GM21423 (cell line): Measurements from ENCODE around the gene SPATS2L.

Experiments used
- ATAC-seq: cut with Tn5 transposase; IDR thresholded peaks from one replicate; pipeline ENCODE4 v1.9.1; 2021; ENCODE audit warnings: mild to moderate bottlenecking, moderate library complexity; ENCODE audit not compliant: unreplicated experiment

SPATS2L gene

DNA sequence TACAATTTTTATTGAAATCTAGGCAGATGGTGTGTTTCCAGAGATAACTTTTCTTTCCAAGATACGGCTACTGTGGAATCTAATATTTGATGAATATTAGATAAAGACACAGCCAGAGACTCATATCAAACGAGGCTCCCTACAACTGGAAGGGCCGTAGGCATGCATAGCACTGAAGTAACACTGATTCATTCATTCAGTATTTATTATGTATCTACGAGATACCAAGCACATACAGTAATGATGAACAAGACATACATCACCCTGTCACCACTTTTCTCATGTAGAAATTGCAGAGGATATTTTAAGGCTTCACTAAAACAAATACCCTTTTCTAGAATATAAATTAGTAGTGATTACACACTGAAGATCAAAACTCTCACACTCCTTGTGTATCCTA lies 128.9 kb downstream of the SPATS2L start:
- ATAC-seq, result no peak

DNA sequence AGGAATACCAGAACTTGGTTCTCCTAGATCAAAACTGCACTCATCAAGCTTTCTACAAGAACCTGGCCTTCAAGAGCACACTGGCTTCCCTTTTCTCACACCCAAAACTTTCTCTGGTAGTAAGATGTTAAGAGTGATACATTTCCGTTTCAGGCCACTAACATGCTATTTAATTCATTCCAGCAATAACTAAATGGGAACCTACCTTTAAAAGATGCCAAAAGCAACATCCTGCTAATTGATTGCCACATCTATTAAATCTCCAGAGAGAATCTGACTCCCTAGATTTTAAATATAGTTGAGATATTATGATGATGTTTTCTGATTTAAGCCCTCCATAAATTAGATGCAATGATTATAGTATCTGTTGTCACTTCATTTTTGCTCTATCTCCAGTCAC lies 131.8 kb downstream of the SPATS2L start:
- no peak for ATAC-seq

DNA sequence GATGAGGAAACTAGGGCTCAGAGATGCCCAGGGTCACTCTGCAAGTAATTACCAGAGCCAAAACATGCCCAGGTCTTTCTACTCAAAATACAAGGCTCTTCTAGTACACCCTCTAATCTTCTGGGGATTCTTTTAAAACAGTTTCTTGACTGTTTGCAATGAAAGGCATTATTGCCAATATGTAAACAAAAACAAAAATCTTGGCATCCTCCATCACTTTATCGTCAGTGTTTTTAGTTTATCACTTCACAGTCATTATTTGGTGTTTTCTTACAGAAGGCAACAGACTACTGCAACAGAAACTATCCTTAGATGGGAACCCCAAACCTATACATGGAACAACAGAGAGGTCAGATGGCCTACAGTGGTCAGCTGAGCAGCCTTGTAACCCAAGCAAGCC lies 132.4 kb downstream of the SPATS2L start:
- ATAC-seq, result no peak

DNA sequence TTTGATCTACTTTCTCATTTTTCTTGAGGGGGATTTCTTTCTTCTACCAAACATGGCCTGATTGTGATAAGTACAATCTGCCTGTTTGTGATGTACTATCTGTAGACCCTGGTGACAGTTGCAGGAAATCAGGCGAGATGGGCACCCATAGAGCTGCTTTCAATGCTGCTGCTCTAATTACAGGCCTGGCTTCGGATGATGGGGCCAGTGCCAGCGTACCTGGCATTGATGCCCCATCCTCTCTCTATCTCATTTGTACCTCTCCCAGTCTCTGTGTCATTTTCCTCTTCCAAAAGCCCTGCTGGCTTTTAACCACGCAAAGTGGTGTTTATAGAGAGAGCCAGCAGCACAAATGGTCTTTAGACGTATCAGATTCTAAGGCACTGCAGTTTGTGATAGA lies 133.5 kb downstream of the SPATS2L start:
- no peak for ATAC-seq

DNA sequence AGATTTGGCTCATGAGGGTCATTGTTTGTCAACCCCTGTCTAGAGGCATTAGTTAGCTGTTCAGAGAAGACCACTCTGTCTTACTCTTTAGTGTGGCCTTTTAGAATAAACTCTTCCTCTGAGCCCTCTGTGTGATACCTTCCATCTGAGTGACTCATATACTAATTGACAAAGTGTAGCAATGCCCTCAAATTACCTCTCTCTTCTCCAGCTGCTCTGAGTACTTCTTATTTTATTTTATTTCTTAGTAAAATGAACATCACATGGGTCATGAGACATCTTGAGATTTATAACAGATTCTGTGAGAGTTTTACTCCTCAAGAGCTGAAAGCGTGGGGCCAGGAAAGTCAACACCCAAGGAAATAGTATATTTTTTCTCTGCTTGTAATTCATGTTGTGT lies 136.0 kb downstream of the SPATS2L start:
- no peak for ATAC-seq

DNA sequence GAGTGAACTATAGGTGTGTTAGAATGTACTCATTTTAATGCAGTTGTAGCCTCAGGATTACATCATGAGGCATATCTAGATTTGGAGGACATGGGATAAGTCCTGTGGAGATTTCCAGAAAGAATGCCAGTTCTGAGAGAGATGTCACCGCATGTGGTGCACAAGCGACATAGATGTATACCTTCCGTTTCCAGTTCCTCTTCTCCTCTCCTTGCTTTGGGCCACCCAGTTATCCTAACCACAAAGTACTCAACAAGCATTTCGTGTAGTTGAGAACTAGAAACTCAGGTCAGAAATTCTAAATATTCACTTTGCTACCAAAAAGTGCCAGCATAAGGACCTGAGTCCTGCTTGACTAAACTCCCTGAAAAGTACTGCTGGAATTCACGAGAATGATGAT lies 136.9 kb downstream of the SPATS2L start:
- ATAC-seq, result no peak

DNA sequence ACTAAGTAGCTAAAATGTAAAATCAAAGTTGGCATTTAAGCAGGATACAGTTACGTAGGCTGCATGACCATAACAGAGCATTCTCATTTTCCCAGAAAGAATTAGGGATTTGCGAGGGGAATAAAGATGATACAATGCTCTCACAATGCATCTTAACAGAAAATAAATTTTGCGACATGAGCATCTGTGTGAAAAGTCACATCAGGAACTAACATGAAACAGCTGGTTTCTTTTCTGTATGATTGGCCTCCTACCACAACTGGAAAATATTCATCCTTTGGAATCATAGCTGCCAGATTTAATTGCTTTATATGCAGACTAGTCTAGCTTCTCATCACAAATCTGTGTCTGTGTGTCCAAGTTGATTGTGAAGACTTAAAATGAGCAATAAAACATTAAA lies 137.4 kb downstream of the SPATS2L start:
- no peak for ATAC-seq

DNA sequence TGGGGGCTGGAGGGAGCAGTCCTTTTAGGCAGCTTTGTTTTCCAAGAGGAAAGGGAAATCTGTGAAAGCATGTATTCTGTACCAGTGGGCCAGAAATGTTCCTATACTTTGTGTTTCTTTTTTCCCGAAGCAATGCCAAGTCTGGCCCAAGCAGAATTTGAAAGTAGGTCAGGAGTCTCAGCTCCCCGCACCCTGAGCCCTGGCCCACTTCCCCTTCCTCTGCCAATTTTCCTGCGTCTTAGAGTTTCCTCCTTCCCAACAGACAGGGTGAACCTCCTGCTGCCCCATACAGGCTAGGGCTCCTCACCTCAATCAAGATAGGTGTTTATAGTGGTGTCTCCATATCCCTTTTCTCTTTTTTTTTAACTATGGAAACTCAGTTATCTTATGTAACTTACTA lies 138.0 kb downstream of the SPATS2L start:
- no peak for ATAC-seq

DNA sequence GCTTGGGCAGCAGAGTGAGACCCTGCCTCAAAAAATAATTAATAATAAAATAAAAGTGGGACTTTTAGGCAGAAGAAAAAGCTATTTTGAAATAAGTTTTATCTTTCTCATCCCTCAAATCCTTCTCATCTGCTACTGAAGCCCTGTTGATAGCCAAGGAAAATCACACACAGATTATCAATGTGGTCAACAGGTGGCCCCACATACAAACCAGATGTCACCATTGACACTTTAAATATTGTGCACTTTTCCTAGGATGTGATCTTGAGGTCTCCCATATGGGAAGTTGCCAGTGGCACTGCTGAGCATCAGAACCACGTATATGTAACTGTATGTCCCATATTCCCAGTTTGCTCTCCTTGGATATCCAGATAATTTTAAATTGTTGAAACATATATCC lies 138.8 kb downstream of the SPATS2L start:
- ATAC-seq, result no peak

DNA sequence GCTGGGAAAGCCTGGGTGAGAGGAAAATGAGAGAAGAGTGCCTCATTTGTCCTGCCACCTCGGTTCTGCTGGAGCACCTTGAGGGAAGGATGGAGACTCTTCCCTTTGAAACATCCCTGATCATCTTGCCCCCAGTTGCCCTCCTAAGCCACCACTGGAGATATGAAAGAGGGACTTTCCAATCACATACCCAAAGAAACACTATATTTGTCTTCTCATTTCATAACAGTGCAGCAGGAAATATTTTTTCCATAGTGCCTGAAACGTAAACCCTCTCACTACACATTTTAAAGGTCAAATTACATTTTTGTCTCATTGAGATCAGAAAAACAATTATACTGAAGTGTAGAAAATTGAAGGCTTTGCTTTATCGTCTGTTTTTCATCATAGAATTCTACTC lies 140.1 kb downstream of the SPATS2L start:
- no peak for ATAC-seq

DNA sequence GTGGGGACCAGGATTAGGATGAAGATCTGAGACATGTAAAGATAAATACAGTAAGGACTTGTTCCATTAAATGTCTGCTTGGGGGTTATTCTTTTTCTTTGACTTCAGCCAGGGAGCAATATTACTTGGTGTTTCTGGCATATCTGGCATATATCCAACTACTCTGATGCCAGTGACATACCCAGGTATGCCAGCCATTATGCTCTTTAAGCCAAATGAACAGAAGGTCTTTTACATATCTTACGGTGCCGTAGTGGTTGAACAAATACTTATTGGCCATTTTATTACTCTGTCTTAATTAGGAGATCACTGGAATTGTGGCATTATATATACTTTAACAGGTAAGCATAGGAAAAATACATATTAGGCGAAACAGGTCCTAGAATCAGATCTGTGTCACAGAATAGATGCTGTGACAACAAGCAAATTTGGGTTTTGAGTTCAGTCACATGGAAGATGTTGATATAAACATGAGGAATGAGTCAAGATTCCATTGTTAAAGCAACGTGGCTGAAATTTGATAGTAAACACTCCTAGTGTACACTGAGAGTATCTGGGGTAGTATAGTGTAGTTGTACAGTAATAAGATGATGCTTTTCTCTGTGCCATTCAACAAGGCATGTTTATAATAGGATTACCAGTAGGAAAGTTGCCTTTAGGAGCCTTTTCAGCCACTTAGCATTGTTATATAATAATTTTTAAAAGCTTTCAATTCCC lies 140.8 kb downstream of the SPATS2L start:
- no peak for ATAC-seq

DNA sequence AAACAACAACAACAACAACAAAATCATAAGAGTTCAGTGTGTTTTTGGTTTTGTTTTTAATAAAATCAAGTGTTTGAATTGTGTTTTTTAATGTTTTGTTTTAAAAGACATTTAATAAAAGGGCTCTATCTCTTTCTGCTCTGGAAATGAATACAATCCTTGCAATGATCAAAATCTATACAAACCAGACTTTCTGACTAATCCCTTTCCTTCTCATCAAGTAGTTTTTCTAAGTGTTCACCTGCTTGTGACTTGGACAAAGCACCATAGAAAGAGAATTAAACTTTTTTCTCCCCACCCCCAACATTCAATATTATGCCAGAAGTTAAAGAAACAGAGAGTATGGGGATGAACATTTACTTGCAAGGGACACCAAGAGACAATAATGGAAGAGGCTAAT lies 142.0 kb downstream of the SPATS2L start:
- no peak for ATAC-seq

DNA sequence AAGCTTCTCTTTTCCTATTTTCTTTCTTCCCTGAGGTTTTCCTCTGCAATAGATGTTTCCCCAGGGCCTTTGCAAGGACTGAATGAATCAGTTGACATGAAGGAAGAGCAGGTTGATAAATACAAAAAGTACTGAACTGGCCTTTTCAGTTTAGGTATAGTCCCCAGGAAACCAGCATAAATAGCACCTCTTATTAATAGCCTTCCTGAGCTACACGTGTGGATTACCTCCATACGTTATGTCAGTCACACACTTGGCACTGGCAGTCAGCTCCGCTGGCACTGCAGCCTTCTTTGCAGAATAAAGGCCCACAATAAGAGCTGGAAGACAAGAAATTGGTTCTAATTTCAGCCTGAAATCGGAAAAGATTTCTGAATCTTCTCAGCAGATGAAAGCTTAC lies 142.7 kb downstream of the SPATS2L start:
- no peak for ATAC-seq

DNA sequence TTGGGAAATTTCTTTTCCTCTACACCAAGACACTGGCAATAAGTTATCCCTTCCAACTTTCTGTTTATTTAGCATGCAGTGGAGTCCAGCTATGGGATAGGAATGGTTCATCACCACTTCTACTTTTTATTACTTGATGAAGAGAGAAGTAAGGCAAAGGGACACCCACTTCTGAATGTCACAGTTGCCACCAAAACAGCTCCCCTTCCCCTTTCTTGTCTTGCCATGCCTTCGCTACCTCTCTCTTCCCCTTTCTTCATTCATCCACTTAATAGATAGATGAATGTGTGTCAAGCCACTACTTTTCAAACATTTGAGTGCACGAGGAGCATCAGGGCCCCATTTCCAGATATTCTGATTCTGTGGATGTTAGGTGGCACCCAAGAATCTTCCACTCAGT lies 143.8 kb downstream of the SPATS2L start:
- ATAC-seq, result no peak

DNA sequence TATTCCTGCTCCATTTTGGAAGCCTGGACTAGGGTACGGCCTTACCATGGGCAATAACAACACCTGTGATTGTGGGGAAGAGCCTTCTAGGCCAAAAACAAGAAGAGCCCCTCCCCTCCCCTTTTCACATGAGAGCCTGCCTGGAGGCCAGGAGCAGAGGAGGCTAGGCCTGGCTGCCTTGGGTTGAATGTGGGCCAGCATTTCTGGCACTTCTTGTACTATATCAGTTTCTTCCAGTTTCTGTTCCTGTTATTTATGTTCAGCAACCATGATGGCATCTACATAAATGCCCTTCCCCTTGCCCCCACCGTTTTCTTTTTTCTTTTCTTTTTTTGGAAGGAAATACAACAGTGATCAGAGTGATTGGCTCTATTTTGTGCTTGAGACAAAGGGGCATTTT lies 145.0 kb downstream of the SPATS2L start:
- no peak for ATAC-seq

DNA sequence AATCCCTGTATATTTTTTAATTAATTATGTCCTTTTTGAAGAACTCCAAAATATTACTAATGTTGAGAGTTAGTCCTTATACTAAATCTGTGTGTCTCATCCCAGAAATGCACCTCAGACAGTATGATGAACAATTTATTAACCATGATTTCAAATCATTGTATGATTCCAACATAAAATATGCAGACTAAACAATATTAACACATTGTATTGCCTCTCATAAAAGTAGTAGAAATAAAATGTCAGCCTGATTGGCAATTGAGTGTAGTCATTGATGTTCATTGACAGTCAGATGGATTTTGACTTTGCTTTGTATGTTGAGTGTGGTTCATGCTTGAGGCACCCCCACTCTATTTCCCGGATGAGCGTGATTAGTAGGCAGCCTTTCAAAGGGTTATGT lies 145.9 kb downstream of the SPATS2L start:
- ATAC-seq, result no peak

DNA sequence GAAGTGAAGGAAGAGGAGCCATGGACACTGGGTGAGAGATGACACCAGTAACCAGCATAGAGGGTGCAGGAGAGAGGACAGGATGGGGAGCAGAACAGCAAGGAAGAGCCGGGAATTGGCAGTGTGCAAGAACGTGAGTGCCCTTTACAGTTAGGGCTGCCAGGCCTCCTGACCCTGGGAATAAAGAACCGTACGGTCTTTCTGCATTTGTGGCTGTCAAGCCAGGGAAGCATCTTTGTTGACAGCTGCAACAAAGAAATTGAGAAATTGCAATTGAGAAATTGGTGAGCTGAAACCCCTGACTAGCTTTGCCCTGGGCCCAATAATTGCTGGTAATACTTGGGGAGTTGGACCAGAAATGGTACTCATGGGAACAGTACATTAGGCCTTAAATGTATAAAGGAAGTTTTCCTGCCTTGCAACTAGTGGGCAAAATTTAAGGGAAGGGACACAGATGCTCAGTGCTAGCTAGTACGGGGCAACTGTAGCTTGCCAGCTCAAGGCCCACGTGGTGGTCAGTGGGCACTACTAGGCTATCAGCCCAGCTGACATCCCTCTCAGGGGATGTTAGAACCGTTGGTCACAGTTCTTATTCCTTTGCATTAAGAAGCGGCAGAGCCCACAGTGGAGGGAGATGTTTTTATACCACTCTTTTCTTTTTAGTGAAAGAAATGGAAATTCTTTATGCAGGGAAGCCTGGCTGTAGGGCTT lies 146.8 kb downstream of the SPATS2L start:
- ATAC-seq, result no peak

DNA sequence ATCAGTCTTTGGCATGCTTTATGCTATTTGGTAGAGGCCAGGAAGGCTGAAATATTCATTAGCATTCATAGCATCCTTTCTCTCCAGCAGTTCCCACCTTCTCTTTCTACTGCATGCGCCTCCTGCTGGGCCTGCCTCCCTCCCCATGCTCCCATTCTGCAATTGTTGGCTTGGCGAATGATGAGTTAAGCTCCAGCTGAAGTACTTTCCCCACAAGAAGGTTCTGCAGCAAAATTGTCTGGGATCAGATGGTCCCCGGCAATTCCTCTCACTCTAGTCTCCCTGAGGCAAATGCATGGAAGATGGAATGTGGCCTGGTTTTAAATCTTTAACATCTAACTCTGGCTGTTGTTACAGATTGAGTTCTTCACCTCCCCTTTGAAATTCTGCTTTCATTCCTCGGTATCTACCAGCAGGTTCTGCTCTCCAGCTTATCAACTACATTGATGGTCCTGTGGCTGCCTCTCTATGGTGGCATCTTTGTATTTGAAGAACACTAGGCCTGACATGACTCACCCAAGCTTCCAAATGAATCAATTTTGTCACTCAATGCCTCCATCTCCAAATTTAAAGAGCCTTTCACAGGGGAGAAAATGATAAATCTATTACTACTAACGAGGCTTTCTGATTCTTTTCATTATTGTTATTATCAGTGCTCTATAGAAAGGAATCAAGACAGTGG lies 147.5 kb downstream of the SPATS2L start:
- ATAC-seq, result no peak

DNA sequence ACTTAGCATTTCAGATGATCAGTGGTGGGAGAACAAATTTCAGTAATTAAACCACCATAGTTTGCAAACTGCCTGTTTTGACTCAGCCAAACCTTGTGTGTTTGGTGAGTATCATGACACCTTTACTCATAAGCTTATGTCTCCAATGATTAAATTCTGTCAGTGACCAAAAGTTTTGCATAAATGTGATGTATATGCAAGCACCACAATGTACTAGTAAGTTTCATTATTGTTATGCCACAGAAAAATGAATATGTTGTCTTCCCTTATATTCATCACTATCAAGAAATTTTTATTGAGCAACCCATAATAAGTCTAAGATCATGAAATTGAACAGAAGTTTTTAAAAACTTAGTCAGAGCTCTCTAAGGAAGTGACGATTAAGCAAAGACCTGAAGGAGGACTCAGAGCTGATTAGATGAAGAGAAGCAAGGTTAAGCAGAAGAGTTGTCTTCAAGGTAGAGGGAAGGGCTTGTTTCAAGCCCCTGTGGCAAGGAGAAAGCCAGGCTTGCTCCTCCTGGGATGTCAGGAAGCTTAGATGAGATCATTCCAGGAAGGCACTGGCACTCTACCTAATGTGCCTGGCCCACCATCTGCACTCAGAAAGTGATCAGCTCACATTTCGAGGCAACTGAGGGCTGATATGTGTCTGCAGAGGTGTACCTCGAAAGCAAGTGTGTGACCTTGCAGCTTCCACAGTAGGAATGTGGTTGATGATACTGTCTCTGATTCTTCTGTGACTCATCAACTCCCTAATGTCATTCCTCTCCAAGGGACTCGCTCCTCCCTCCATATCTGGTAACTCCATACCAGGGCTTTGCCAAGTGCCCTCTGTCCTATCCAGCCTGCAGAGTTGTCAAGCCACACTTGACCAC lies 148.7 kb downstream of the SPATS2L start:
- peak; percentile 79 for ATAC-seq

DNA sequence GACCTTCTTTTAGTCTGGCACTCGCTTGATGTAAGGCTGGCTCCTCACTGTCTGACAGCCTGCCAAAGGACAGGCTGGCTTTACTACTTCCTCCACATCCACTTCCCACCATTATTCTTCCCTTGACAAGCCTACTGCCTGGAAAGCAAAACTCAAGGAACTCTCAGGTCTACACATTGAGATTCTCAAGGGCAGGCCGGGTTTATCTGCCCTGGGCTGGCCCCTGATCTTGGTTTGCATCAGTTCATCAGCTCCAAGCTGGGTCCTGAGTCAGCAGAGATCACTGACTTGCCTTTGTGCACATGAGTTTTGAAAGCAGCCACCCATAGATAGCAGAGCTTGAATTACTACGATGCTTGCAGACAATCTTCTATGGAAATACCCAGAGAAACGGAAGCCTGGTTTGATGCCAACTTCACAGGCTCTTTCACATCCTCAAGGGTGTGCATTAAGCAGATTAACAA lies 149.5 kb downstream of the SPATS2L start:
- peak; percentile 50 for ATAC-seq

DNA sequence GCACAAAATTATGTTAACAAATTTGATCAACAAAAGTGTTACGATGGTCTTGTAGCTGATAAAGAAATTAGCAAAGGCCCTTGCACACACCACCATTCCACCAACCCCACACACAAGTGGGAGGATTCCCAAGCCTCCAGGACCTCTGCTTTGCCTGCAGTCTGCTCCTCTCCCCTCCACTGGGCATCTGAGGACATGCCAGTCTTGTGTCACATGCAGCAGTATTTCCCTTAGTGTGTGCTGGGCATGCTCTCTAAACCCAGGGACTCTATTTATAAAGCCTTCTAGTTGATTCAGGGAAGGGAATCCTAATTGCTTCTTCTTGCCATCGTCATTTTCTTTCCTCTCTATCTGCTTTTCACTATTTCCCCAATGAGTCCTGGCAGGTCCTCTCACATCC lies 150.1 kb downstream of the SPATS2L start:
- ATAC-seq, result no peak
